K562 (cell line): ENCODE data around the gene TMEM41B. TPM values are rescaled to one million over a fixed set of nuclear protein-coding genes. Genes with fewer than 3 reads are reported as not detected.
A peak's percentile ranks its signal among the peaks of the same experiment; 100 is the strongest.

Experiments used
- ATF3 ChIP-seq, 2 experiments: fragments of 450-650 bp in 1 of 2; sonication (generic) in 1 of 2; formaldehyde crosslinking in 1 of 2; IDR thresholded peaks in 1 of 2; conservative IDR thresholded peaks in 1 of 2; 2 replicates each; pipeline versions ENCODE4 v1.6.1 to v1.8.1; 2016 to 2023; ENCODE audit warnings: mild to moderate bottlenecking in 2 of 2, moderate library complexity in 2 of 2, inconsistent platforms in 1 of 2, missing genetic modification reagents in 1 of 2
- MAFF ChIP-seq: IDR thresholded peaks from 2 replicates; pipeline ENCODE4 v1.6.1; 2012; ENCODE audit warnings: low read length, improper control_type of control experiment
- PBX2 ChIP-seq, 2 experiments: IDR thresholded peaks in 1 of 2; conservative IDR thresholded peaks in 1 of 2; 2 replicates each; pipeline ENCODE4 v1.6.1; 2016; ENCODE audit warnings: low read depth in 2 of 2, mild to moderate bottlenecking in 1 of 2, missing compliant biosample characterization in 1 of 2, missing genetic modification characterization in 1 of 2, moderate library complexity in 1 of 2
- PKNOX1 ChIP-seq: fragments of 450-650 bp; IDR thresholded peaks from 2 replicates; pipeline ENCODE4 v1.6.1; 2016
- POU5F1 ChIP-seq: fragments of 150-350 bp; IDR thresholded peaks from 2 replicates; pipeline ENCODE4 v1.6.1; 2014; ENCODE audit warnings: borderline replicate concordance, low read length, low read depth, mild to moderate bottlenecking; ENCODE audit not compliant: partially characterized antibody
- SAFB2 ChIP-seq: fragments of 200-400 bp; formaldehyde crosslinking; IDR thresholded peaks from 2 replicates; pipeline ENCODE4 v1.6.1; 2018; ENCODE audit warnings: borderline replicate concordance, low read length, low read depth, moderate library complexity; ENCODE audit not compliant: severe bottlenecking
- SIX5 ChIP-seq, 2 experiments: IDR thresholded peaks; 2 replicates each; pipeline ENCODE4 v1.6.1; 2011; ENCODE audit warnings: low read length in 2 of 2, borderline replicate concordance in 1 of 2, low read depth in 1 of 2, mild to moderate bottlenecking in 1 of 2, moderate library complexity in 1 of 2; ENCODE audit not compliant: insufficient read depth in 1 of 2
- SP2 ChIP-seq: IDR thresholded peaks from 2 replicates; pipeline ENCODE4 v1.6.1; 2011; ENCODE audit warnings: mild to moderate bottlenecking, low read depth, low read length, moderate library complexity; ENCODE audit not compliant: poor library complexity, severe bottlenecking; ENCODE audit errors: extremely low read depth
- TFE3 ChIP-seq: fragments of 450-650 bp; formaldehyde crosslinking; IDR thresholded peaks from 2 replicates; pipeline ENCODE4 v1.4.0; 2020; ENCODE audit warnings: mild to moderate bottlenecking, mixed read lengths
- ZBTB1 ChIP-seq: sonication (generic); formaldehyde crosslinking; IDR thresholded peaks from 2 replicates; pipeline ENCODE4 v1.8.1; 2023; ENCODE audit warnings: missing genetic modification reagents, low read depth, mild to moderate bottlenecking, borderline replicate concordance
- ZNF184 ChIP-seq: sonication (generic); formaldehyde crosslinking; IDR thresholded peaks from 2 replicates; pipeline ENCODE4 v1.5.0; 2020; ENCODE audit warnings: missing genetic modification reagents
- ZNF224 ChIP-seq: sonication (generic); formaldehyde crosslinking; IDR thresholded peaks from 2 replicates; pipeline ENCODE4 v1.8.0; 2022; ENCODE audit warnings: mild to moderate bottlenecking, missing genetic modification reagents
- ZNF24 ChIP-seq: fragments of 450-650 bp; IDR thresholded peaks from 2 replicates; pipeline ENCODE4 v1.6.1; 2016
- ZNF282 ChIP-seq: sonication (generic); formaldehyde crosslinking; IDR thresholded peaks from 2 replicates; pipeline ENCODE4 v1.8.1; 2023; ENCODE audit warnings: missing genetic modification reagents
- ZNF395 ChIP-seq: fragments of 200-800 bp; sonication (Bioruptor generic); IDR thresholded peaks from 2 replicates; pipeline ENCODE4 v1.6.1; 2017; ENCODE audit warnings: missing genetic modification characterization, missing compliant biosample characterization
- ZNF644 ChIP-seq: fragments of 200-800 bp; sonication (Bioruptor generic); IDR thresholded peaks from 2 replicates; pipeline ENCODE4 v1.6.1; 2016; ENCODE audit warnings: low read depth, missing genetic modification characterization, missing compliant biosample characterization
- polyA plus RNA-seq, 8 experiments: library from polyadenylated mRNA; depleted of rRNA in 4 of 8; stranded (reverse) in 5 of 8; unstranded in 3 of 8; fragments of >200 nt; fragmentation: Nextera tagmentation in 2 of 8; fragmentation: Illumina TruSeq in 1 of 8; extraction: Ambion mirVana in 2 of 8; extraction: Trizol in 1 of 8; gene quantifications; 2 replicates each; pipeline versions ENCODE4 v1.2.1 to v1.2.3, GENCODE V29; 2011 to 2014; ENCODE audit warnings: inconsistent platforms in 1 of 8, missing spikeins in 1 of 8
- total RNA-seq, 7 experiments: library from RNA; depleted of rRNA in 6 of 7; stranded (reverse); fragments of >200 nt in 6 of 7; fragmentation: Illumina TruSeq in 2 of 7; extraction: Trizol in 2 of 7; gene quantifications; 2 replicates each; pipeline versions ENCODE4 v1.2.1 to v1.2.3, GENCODE V29; 2011 to 2021; ENCODE audit warnings: low replicate concordance in 1 of 7

The TMEM41B gene
- total and polyA plus RNA-seq, 9 of the 15 experiments (the other 6 are each of a cell fraction or from before 2014, with no cell fraction given), result 17.1 to 89.6 (median 48.7) TPM

GRCh38 chr11:9315078-9315688 is 790 bp upstream of the TMEM41B start (continued):
- TF ChIP-seq ATF3 (IDR thresholded peaks at IDR 0.05) (no peak), ATF3 (CRISPR knock-in tag; conservative IDR thresholded peaks at IDR 0.05) (peak; percentile 56; the same call in 1 of the 2 replicates), SP2 (no peak), ZNF395 (CRISPR knock-in tag) (peak; percentile 77), ZBTB1 (CRISPR knock-in tag) (no peak), ZNF282 (CRISPR knock-in tag) (no peak), ZNF24 (no peak), SIX5 (IDR thresholded peaks at IDR 0.05; ENCODE audit: borderline replicate concordance in 1 of 2, insufficient read depth in 1 of 2, low read depth in 1 of 2, low read length in 2 of 2) (no peak), TFE3 (CRISPR knock-in tag) (no peak), POU5F1 (no peak), SAFB2 (no peak), PKNOX1 (no peak; the same call in 1 of the 2 replicates), ZNF184 (CRISPR knock-in tag) (no peak), PBX2 (CRISPR knock-in tag; IDR thresholded peaks at IDR 0.05; ENCODE audit: low read depth) (no peak), PBX2 (tag; conservative IDR thresholded peaks at IDR 0.05; ENCODE audit: low read depth) (no peak), ZNF644 (0 out of 2 replicates have a peak, but pooled peaks have one; percentile 54), ZNF224 (no peak), MAFF (0 out of 2 replicates have a peak, but pooled peaks have one; percentile 0)
